Neural crest cell (in vitro differentiated cells): ENCODE measurements around the gene SSBP3. TPM values are rescaled to one million over a fixed set of nuclear protein-coding genes. Genes with fewer than 3 reads are reported as not detected.

Experiments
- DNase-seq: peaks from one replicate; pipeline ENCODE4 v3.0.0; 2021; ENCODE audit warnings: low read depth, mixed read lengths, low spot score
- H3K27ac Mint-ChIP-seq: one replicate; pipeline ENCODE4 v1.8.0; 2021; ENCODE audit warnings: mild to moderate bottlenecking, mixed read lengths; ENCODE audit not compliant: unreplicated experiment
- H3K27me3 Mint-ChIP-seq: 2 replicates; pipeline ENCODE4 v1.8.0; 2021; ENCODE audit warnings: low read depth, mild to moderate bottlenecking, mixed read lengths
- H3K36me3 Mint-ChIP-seq: 2 replicates; pipeline ENCODE4 v1.8.0; 2021; ENCODE audit warnings: low read depth, mild to moderate bottlenecking, mixed read lengths
- H3K4me1 Mint-ChIP-seq: 2 replicates; pipeline ENCODE4 v1.8.0; 2021; ENCODE audit warnings: mixed read lengths
- H3K4me3 Mint-ChIP-seq: one replicate; pipeline ENCODE4 v1.8.0; 2021; ENCODE audit warnings: mild to moderate bottlenecking, mixed read lengths
- H3K9me3 Mint-ChIP-seq: 2 replicates; pipeline ENCODE4 v1.8.0; 2021; ENCODE audit warnings: mixed read lengths
- CTCF ChIP-seq: fragments of 200-600 bp; sonication (generic); conservative IDR thresholded peaks from 2 replicates; pipeline ENCODE4 v1.5.0; 2021; ENCODE audit warnings: antibody characterized with exemption, mild to moderate bottlenecking
- total RNA-seq: library from RNA; stranded (reverse); gene quantifications from 2 replicates; pipeline ENCODE4 v1.2.1, GENCODE V29; 2021

The SSBP3 gene
- total RNA-seq, 1 donor from 2014 or later, result 94.3 TPM

GRCh38 chr1:54272134-54272533, 134.1 kb downstream of the SSBP3 start:
- Mint-ChIP-seq H3K4me1 (peaks cover 51% of the 10 kb centered on the region), H3K27me3 (no peaks in the 10 kb centered on the region), H3K9me3 (no peaks in the 10 kb centered on the region), H3K4me3 (no peak overlapping the region), H3K36me3 (no peaks in the 10 kb centered on the region), H3K27ac (no peak overlapping the region)
- DNase-seq, result no peak
- TF ChIP-seq CTCF, result no peak

GRCh38 chr1:54271341-54271740, 134.9 kb downstream of the SSBP3 start:
- Mint-ChIP-seq H3K4me3 (no peak overlapping the region), H3K27me3 (no peaks in the 10 kb centered on the region), H3K27ac (no peak overlapping the region), H3K4me1 (peaks cover 46% of the 10 kb centered on the region), H3K9me3 (no peaks in the 10 kb centered on the region), H3K36me3 (no peaks in the 10 kb centered on the region)
- TF ChIP-seq CTCF, result no peak
- DNase-seq, result no peak

- Mint-ChIP-seq H3K4me1 (peaks cover 41% of the 10 kb centered on the region), H3K9me3 (no peaks in the 10 kb centered on the region), H3K27me3 (no peaks in the 10 kb centered on the region), H3K27ac (no peak overlapping the region), H3K4me3 (no peak overlapping the region), H3K36me3 (no peaks in the 10 kb centered on the region)
- no peak for TF ChIP-seq CTCF
- DNase-seq, result no peak
Measured at GRCh38 chr1:54270543-54270942, 135.7 kb downstream of the SSBP3 start.

- Mint-ChIP-seq H3K4me1 (peaks cover 25% of the 10 kb centered on the region), H3K27me3 (no peaks in the 10 kb centered on the region), H3K36me3 (no peaks in the 10 kb centered on the region), H3K4me3 (no peak overlapping the region), H3K9me3 (no peaks in the 10 kb centered on the region), H3K27ac (no peak overlapping the region)
- DNase-seq, result no peak
- TF ChIP-seq CTCF, result no peak
Measured at GRCh38 chr1:54268762-54269297, 137.4 kb downstream of the SSBP3 start.

- Mint-ChIP-seq H3K27me3 (no peaks in the 10 kb centered on the region), H3K4me1 (peaks cover 18% of the 10 kb centered on the region), H3K9me3 (no peaks in the 10 kb centered on the region), H3K4me3 (no peak overlapping the region), H3K27ac (no peak overlapping the region), H3K36me3 (no peaks in the 10 kb centered on the region)
- TF ChIP-seq CTCF, result no peak
- DNase-seq, result no peak
Measured at GRCh38 chr1:54267815-54268761, 138.1 kb downstream of the SSBP3 start.
